Mesendoderm (in vitro differentiated cells): ENCODE data around the gene L1CAM.

ENCODE experiments used
- DNase-seq: peaks from one replicate; pipeline ENCODE4 v3.0.0; 2013
- H2AK5ac ChIP-seq: 2 replicates; pipeline ENCODE4 v1.6.1; 2013; ENCODE audit warnings: low read length, inconsistent platforms
- H2BK120ac ChIP-seq: 2 replicates; pipeline ENCODE4 v1.6.1; 2013; ENCODE audit warnings: low read depth, mild to moderate bottlenecking, low read length, moderate library complexity, mixed read lengths
- H2BK15ac ChIP-seq: replicated peaks from 2 replicates; pipeline ENCODE4 v1.6.1; 2013; ENCODE audit warnings: low read depth, mild to moderate bottlenecking, moderate library complexity
- H2BK5ac ChIP-seq: 2 replicates; pipeline ENCODE4 v1.6.1; 2013; ENCODE audit warnings: low read length, inconsistent platforms
- H3K18ac ChIP-seq: 2 replicates; pipeline ENCODE4 v1.6.1; 2013; ENCODE audit warnings: mild to moderate bottlenecking, low read length, mixed read lengths
- H3K23ac ChIP-seq: one replicate; pipeline ENCODE4 v1.6.1; 2013; ENCODE audit warnings: low read length
- H3K27ac ChIP-seq: 2 replicates; pipeline ENCODE4 v1.5.1; 2013; ENCODE audit warnings: low read depth, mild to moderate bottlenecking, inconsistent platforms, low read length, moderate library complexity
- H3K27me3 ChIP-seq: 2 replicates; pipeline ENCODE4 v1.6.1; 2013; ENCODE audit warnings: low read length, control low read depth, mild to moderate bottlenecking, inconsistent platforms; ENCODE audit not compliant: insufficient read depth, poor library complexity
- H3K36me3 ChIP-seq: 2 replicates; pipeline ENCODE4 v1.6.1; 2013; ENCODE audit warnings: low read length, inconsistent platforms; ENCODE audit not compliant: control insufficient read depth, insufficient read depth
- H3K4ac ChIP-seq: one replicate; pipeline ENCODE4 v1.6.1; 2013; ENCODE audit warnings: low read depth, mild to moderate bottlenecking, low read length, moderate library complexity
- H3K4me1 ChIP-seq: 2 replicates; pipeline ENCODE4 v1.6.1; 2013; ENCODE audit warnings: low read depth, low read length, inconsistent platforms; ENCODE audit not compliant: control insufficient read depth
- H3K4me2 ChIP-seq: 2 replicates; pipeline ENCODE4 v1.6.1; 2013; ENCODE audit warnings: low read length
- H3K4me3 ChIP-seq: 2 replicates; pipeline ENCODE4 v1.5.1; 2013; ENCODE audit warnings: mild to moderate bottlenecking, low read length
- H3K56ac ChIP-seq: one replicate; pipeline ENCODE4 v1.6.1; 2013; ENCODE audit warnings: low read length
- H3K79me1 ChIP-seq: 2 replicates; pipeline ENCODE4 v1.6.1; 2013; ENCODE audit warnings: low read length, inconsistent platforms
- H3K79me2 ChIP-seq: 2 replicates; pipeline ENCODE4 v1.6.1; 2013; ENCODE audit warnings: mild to moderate bottlenecking, low read length; ENCODE audit not compliant: control insufficient read depth, insufficient read depth
- H3K9ac ChIP-seq: 2 replicates; pipeline ENCODE4 v1.6.1; 2013; ENCODE audit warnings: low read length, inconsistent platforms
- H4K5ac ChIP-seq: one replicate; pipeline ENCODE4 v1.6.1; 2013; ENCODE audit warnings: low read length
- H4K8ac ChIP-seq: one replicate; pipeline ENCODE4 v1.6.1; 2013; ENCODE audit warnings: low read depth, mild to moderate bottlenecking, control low read depth, low read length, moderate library complexity
- WGBS: extraction: QIAGEN DNeasy Blood & Tissue Kit; methylation state at CpG from one replicate; pipeline ENCODE4 v1.1.7; 2013; ENCODE audit warnings: low lambda C conversion rate, missing lambda C conversion rate; ENCODE audit not compliant: insufficient coverage; ENCODE audit errors: extremely low coverage; 5-methylcytosine and 5-hydroxymethylcytosine counted together

Gene L1CAM

DNA sequence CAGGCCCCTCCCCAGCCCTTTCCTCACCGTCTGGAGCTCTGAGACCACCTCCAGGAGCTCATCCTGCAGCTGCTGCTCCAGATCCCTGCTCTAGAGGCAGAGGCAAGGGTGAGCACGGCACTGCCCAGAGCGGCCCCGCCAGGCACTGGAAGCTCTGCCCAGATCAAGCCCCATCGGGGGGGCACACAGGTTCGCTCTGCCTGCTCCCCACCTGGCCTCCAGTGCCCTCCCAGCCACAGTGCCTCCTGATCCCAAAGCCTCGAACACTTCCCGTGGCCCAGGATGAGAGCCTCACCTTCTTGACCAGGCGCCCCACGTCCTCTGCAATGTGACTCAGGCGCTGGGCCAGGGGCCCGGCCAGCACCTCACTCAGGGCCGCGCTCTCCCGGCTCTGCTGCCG is 35.1 kb upstream of the L1CAM start:
- no peak for DNase-seq

DNA sequence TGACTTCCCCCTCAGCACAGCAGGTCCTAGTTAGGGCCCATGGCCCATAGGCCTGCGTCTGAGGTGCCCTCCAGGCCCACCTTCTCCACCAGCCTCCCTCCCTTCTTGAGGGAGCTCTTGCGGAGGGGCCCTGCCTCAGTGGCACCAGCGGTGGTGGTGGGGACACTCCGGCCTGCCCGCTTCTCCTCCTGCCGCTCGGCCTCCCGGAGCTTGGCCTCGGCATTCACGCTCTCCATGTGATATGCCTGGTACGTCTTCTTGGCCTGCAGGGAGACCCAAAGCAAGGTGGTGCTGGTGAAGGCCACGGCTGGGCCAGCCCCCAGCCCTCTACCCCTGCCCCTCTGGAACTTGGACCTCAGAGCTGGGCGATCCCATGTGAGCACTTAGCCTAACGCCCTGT is 34.6 kb upstream of the L1CAM start:
- H2BK5ac ChIP-seq = no peak overlapping the region

More for the DNA sequence above, 35.1 kb upstream of the L1CAM start:
- Histone ChIP-seq H4K5ac (no peak overlapping the region), H3K18ac (no peak overlapping the region), H3K27ac (no peak overlapping the region), H3K4me1 (peaks cover 3% of the 10 kb centered on the region), H3K79me2 (no peaks in the 10 kb centered on the region), H3K36me3 (no peaks in the 10 kb centered on the region), H2BK15ac (no peak overlapping the region), H3K79me1 (peaks cover 1% of the 10 kb centered on the region), H3K9ac (no peak overlapping the region), H3K4ac (no peak overlapping the region), H3K56ac (no peak overlapping the region), H3K4me3 (no peak overlapping the region), H3K23ac (no peak overlapping the region), H3K4me2 (no peak overlapping the region), H2BK120ac (no peak overlapping the region), H4K8ac (no peak overlapping the region), H2BK5ac (no peak overlapping the region), H3K27me3 (no peaks in the 10 kb centered on the region), H2AK5ac (no peak overlapping the region)
- no CpG with 5 or more reads among the region's 16 CpGs for WGBS

DNA sequence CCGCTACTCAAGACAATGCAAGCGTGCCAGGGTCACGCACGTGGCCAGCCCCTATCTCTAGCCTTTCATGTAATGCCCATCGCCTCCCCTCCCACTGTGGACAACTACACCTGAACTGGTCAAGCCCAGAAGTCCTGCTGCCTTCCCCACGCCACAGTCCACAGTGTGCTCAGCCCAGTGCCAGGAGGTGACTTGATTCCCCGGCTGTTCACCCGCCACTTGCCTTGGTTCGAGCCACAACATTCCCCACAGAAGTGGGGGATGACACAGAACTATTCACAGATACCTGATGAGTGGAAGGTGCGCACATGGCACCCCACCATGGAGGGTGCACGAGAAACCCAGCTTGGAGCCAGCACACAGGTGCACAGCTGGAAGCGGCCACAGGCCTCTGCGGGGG is 33.3 kb upstream of the L1CAM start:
- Histone ChIP-seq H4K8ac (no peak overlapping the region), H3K18ac (no peak overlapping the region), H2BK5ac (no peak overlapping the region), H2BK15ac (no peak overlapping the region), H4K5ac (no peak overlapping the region), H3K79me1 (peaks cover 1% of the 10 kb centered on the region), H3K4me1 (no peaks in the 10 kb centered on the region), H3K9ac (no peak overlapping the region), H2BK120ac (no peak overlapping the region), H3K4ac (no peak overlapping the region), H3K27me3 (no peaks in the 10 kb centered on the region), H3K27ac (no peak overlapping the region), H2AK5ac (no peak overlapping the region), H3K23ac (no peak overlapping the region), H3K4me3 (no peak overlapping the region), H3K4me2 (no peak overlapping the region), H3K36me3 (no peaks in the 10 kb centered on the region), H3K56ac (no peak overlapping the region), H3K79me2 (no peaks in the 10 kb centered on the region)
- no CpG with 5 or more reads among the region's 13 CpGs for WGBS
- DNase-seq = no peak

More for the DNA sequence above, 34.6 kb upstream of the L1CAM start:
- Histone ChIP-seq H4K8ac (no peak overlapping the region), H3K36me3 (no peaks in the 10 kb centered on the region), H3K27ac (no peak overlapping the region), H3K27me3 (no peaks in the 10 kb centered on the region), H4K5ac (no peak overlapping the region), H3K4me2 (no peak overlapping the region), H2BK15ac (no peak overlapping the region), H3K4ac (no peak overlapping the region), H3K79me2 (no peaks in the 10 kb centered on the region), H3K4me1 (peaks cover 3% of the 10 kb centered on the region), H2BK120ac (no peak overlapping the region), H3K79me1 (peaks cover 1% of the 10 kb centered on the region), H2AK5ac (no peak overlapping the region), H3K4me3 (no peak overlapping the region), H3K9ac (no peak overlapping the region), H3K18ac (no peak overlapping the region), H3K56ac (no peak overlapping the region), H3K23ac (no peak overlapping the region)
- DNase-seq = no peak
- WGBS = no CpG with 5 or more reads among the region's 14 CpGs

- Histone ChIP-seq H3K56ac (no peak overlapping the region), H3K4me1 (no peaks in the 10 kb centered on the region), H3K9ac (no peak overlapping the region), H3K4me2 (no peak overlapping the region), H3K18ac (no peak overlapping the region), H3K27me3 (no peaks in the 10 kb centered on the region), H3K36me3 (no peaks in the 10 kb centered on the region), H3K4ac (no peak overlapping the region), H2BK15ac (no peak overlapping the region), H3K23ac (no peak overlapping the region), H2BK120ac (no peak overlapping the region), H3K79me1 (no peaks in the 10 kb centered on the region), H3K27ac (no peak overlapping the region), H4K8ac (no peak overlapping the region), H2BK5ac (no peak overlapping the region), H4K5ac (no peak overlapping the region), H3K4me3 (no peak overlapping the region), H3K79me2 (no peaks in the 10 kb centered on the region), H2AK5ac (no peak overlapping the region)
- no peak for DNase-seq
- WGBS = no CpG with 5 or more reads among the region's 6 CpGs
Measured at GRCh38 chrX:153917869-153918268, 31.9 kb upstream of the L1CAM start.

- Histone ChIP-seq H3K27ac (no peak overlapping the region), H3K18ac (no peak overlapping the region), H3K23ac (no peak overlapping the region), H3K4ac (no peak overlapping the region), H4K8ac (no peak overlapping the region), H3K79me1 (no peaks in the 10 kb centered on the region), H2AK5ac (no peak overlapping the region), H4K5ac (no peak overlapping the region), H3K4me3 (no peak overlapping the region), H3K79me2 (no peaks in the 10 kb centered on the region), H3K36me3 (no peaks in the 10 kb centered on the region), H2BK15ac (no peak overlapping the region), H2BK120ac (no peak overlapping the region), H2BK5ac (no peak overlapping the region), H3K4me1 (no peaks in the 10 kb centered on the region), H3K27me3 (no peaks in the 10 kb centered on the region), H3K4me2 (no peak overlapping the region), H3K9ac (no peak overlapping the region), H3K56ac (no peak overlapping the region)
- no peak for DNase-seq
- WGBS = no CpG with 5 or more reads among the region's 17 CpGs
Measured at GRCh38 chrX:153913701-153914100, 27.7 kb upstream of the L1CAM start.

- no peak for DNase-seq
Measured at GRCh38 chrX:153913211-153913610, 27.2 kb upstream of the L1CAM start.

More at GRCh38 chrX:153913211-153913610, 27.2 kb upstream of the L1CAM start:
- no peak overlapping the region for H2AK5ac ChIP-seq
- no peaks in the 10 kb centered on the region for H3K36me3 ChIP-seq
- no peak overlapping the region for H3K9ac ChIP-seq
- H3K4me1 ChIP-seq = no peaks in the 10 kb centered on the region
- no peaks in the 10 kb centered on the region for H3K27me3 ChIP-seq
- no peak overlapping the region for H2BK120ac ChIP-seq
- H3K27ac ChIP-seq = no peak overlapping the region
- WGBS = no CpG with 5 or more reads among the region's 17 CpGs
- H2BK15ac ChIP-seq = no peak overlapping the region
- no peak overlapping the region for H3K23ac ChIP-seq
- no peak overlapping the region for H4K5ac ChIP-seq
- H4K8ac ChIP-seq = no peak overlapping the region
- no peak overlapping the region for H3K18ac ChIP-seq
- no peak overlapping the region for H2BK5ac ChIP-seq
- H3K4ac ChIP-seq = no peak overlapping the region
- no peak overlapping the region for H3K56ac ChIP-seq
- no peaks in the 10 kb centered on the region for H3K79me1 ChIP-seq
- H3K79me2 ChIP-seq = no peaks in the 10 kb centered on the region
- H3K4me3 ChIP-seq = no peak overlapping the region
- no peak overlapping the region for H3K4me2 ChIP-seq
